GM23338 (cell line): ENCODE results near the gene RAB25.

Experiments
- CTCF ChIP-seq, 2 experiments: fragments of 200-600 bp in 1 of 2; sonication (generic) in 1 of 2; conservative IDR thresholded peaks; 2 replicates each; pipeline versions ENCODE4 v1.5.1 to v1.6.1; 2016 to 2017; ENCODE audit warnings: antibody characterized with exemption in 2 of 2, low read depth in 2 of 2, mild to moderate bottlenecking in 2 of 2, moderate library complexity in 1 of 2
- EZH2 ChIP-seq: fragments of 200-600 bp; sonication (generic); IDR thresholded peaks from one replicate; pipeline ENCODE4 v1.8.0; 2017; ENCODE audit warnings: antibody characterized with exemption, mild to moderate bottlenecking, low read depth; ENCODE audit not compliant: unreplicated experiment
- EZH2phosphoT487 ChIP-seq: fragments of 200-600 bp; sonication (generic); IDR thresholded peaks from one replicate; pipeline ENCODE4 v1.8.1; 2018; ENCODE audit warnings: antibody characterized with exemption; ENCODE audit not compliant: unreplicated experiment
- NANOG ChIP-seq: IDR thresholded peaks from 2 replicates; pipeline ENCODE4 v1.6.1; 2016; ENCODE audit warnings: antibody characterized with exemption, borderline replicate concordance
- POLR2AphosphoS5 ChIP-seq: IDR thresholded peaks from 2 replicates; pipeline ENCODE4 v1.6.1; 2016; ENCODE audit warnings: antibody characterized with exemption, low read depth

- no peak for TF ChIP-seq EZH2
- TF ChIP-seq CTCF (conservative IDR thresholded peaks at IDR 0.05; ENCODE audit: low read depth in 2 of 2): no peak
- TF ChIP-seq POLR2AphosphoS5: no peak
- no peak for TF ChIP-seq EZH2phosphoT487
- TF ChIP-seq NANOG: no peak
Observed at GRCh38 chr1:156045076-156045475, 15.9 kb upstream of the RAB25 start.
